SJCRH30 (cell line): Measurements from ENCODE around the gene TPST2. TPM values are rescaled to one million over a fixed set of nuclear protein-coding genes. Genes with fewer than 3 reads are reported as not detected.
"Not testable (repeated sequence)": the region's sequence is repeated elsewhere in the genome, so short reads cannot be mapped to it uniquely, and the experiment has no call there.

ENCODE experiments used
- DNase-seq, 2 experiments: peaks; one replicate each; pipeline ENCODE4 v3.0.0-alpha.2; 2015 to 2020
- H3K27ac ChIP-seq: fragments of 250-450 bp; sonication (Bioruptor Pico); 2 replicates; pipeline ENCODE4 v1.5.1; 2020; ENCODE audit warnings: mild to moderate bottlenecking, moderate library complexity
- H3K27me3 ChIP-seq: fragments of 250-450 bp; sonication (Bioruptor Pico); 2 replicates; pipeline ENCODE4 v1.5.1; 2020; ENCODE audit warnings: mild to moderate bottlenecking, moderate library complexity
- H3K36me3 ChIP-seq: fragments of 250-450 bp; sonication (Bioruptor Pico); 2 replicates; pipeline ENCODE4 v1.5.1; 2020; ENCODE audit warnings: mild to moderate bottlenecking, moderate library complexity
- H3K4me1 ChIP-seq: fragments of 250-450 bp; sonication (Bioruptor Pico); 2 replicates; pipeline ENCODE4 v1.5.1; 2020; ENCODE audit warnings: mild to moderate bottlenecking, moderate library complexity
- H3K4me3 ChIP-seq: fragments of 250-450 bp; sonication (Bioruptor Pico); 2 replicates; pipeline ENCODE4 v1.5.1; 2020; ENCODE audit warnings: mild to moderate bottlenecking, moderate library complexity
- H3K9me3 ChIP-seq: fragments of 250-450 bp; sonication (Bioruptor Pico); replicated peaks from 2 replicates; pipeline ENCODE4 v1.5.1; 2020; ENCODE audit warnings: mild to moderate bottlenecking, moderate library complexity
- total RNA-seq: library from RNA; depleted of rRNA; stranded (reverse); fragments of >200 nt; shearing (Covaris generic); gene quantifications from 2 replicates; pipeline ENCODE4 v1.2.3, GENCODE V29; 2014

Gene TPST2
- total RNA-seq, 1 experiment from 2014 or later = 15.0 TPM

DNA sequence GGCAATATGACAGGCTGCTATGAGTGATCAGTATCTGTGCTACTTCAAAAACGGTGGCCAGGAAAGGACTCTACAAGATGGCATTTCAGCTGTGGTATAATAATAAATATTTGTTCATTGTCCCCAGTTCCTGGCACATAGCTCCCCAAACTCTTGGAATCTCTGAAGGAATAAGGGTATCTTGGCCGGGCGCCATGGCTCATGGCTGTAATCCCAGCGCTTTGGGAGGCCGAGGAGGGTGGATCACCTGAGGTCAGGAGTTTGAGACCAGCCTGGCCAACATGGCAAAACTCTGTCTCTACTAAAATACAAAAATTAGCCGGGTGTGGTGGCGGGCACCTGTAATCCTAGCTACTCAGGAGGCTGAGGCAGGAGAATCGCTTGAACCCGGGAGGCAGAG lies 61.4 kb downstream of the TPST2 start:
- H3K27me3 ChIP-seq, H3K36me3 ChIP-seq, H3K27ac ChIP-seq, DNase-seq, H3K9me3 ChIP-seq, H3K4me3 ChIP-seq, H3K4me1 ChIP-seq: not testable (repeated sequence)

GRCh38 chr22:26527574-26528465 lies 62.1 kb downstream of the TPST2 start:
- Histone ChIP-seq H3K27me3 (no peaks in the 10 kb centered on the region), H3K9me3 (no peaks in the 10 kb centered on the region), H3K4me3 (no peak overlapping the region), H3K27ac (no peak overlapping the region), H3K36me3 (no peaks in the 10 kb centered on the region), H3K4me1 (peaks cover 5% of the 10 kb centered on the region; the same call in 1 of the 2 replicates)
- DNase-seq = peak; percentile 29 to 39

DNA sequence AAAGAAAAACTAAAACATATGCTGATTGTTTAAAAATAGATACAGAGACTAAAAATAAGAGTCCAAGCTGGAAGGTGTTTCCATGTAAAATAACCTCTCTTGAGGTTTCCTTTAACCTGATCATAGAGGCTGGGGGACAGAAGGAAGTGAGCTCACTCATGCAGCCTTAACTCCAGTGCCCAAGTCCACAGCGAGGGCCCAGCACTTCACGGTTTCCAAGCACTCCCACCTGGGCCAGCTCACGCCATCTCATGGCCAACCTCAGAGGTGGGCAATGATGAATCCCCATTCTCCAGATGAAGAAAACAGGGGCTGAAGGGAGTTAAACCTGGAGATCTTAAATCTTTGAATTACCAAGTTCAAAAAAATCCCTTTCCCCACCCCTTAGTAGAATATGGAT lies 62.8 kb downstream of the TPST2 start:
- no peak for DNase-seq
- H3K36me3 ChIP-seq = no peaks in the 10 kb centered on the region
- peaks cover 5% of the 10 kb centered on the region; the same call in 1 of the 2 replicates for H3K4me1 ChIP-seq
- no peak overlapping the region for H3K27ac ChIP-seq
- H3K27me3 ChIP-seq = no peaks in the 10 kb centered on the region
- no peak overlapping the region for H3K4me3 ChIP-seq
- H3K9me3 ChIP-seq = no peaks in the 10 kb centered on the region

- H3K9me3 ChIP-seq = no peaks in the 10 kb centered on the region
- H3K36me3 ChIP-seq = no peaks in the 10 kb centered on the region
- no peaks in the 10 kb centered on the region for H3K27me3 ChIP-seq
- H3K4me1 ChIP-seq = peaks cover 5% of the 10 kb centered on the region; the same call in 1 of the 2 replicates
- no peak for DNase-seq
- no peak overlapping the region for H3K4me3 ChIP-seq
- H3K27ac ChIP-seq = no peak overlapping the region
Observed at GRCh38 chr22:26525946-26526564, 63.9 kb downstream of the TPST2 start.

DNA sequence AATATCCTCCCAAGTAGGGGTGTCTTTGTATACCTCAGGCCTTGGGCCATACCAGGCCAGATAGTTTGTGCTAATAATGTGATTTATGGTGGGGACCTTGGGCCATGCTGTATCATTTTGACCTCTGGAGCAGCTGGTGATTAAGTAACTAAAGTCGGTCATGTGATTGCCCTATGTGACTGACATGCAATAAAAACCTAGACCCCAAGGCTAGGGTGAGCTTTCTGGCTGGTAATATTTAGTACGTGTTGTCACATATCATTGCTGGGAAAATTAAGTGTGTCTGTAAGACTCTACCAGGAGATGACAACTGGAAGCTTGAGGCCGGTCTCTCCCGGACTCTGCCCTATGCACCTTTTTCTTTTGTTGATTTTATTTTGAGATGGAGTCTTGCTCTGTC lies 65.1 kb downstream of the TPST2 start:
- Histone ChIP-seq H3K4me3 (no peak overlapping the region), H3K27me3 (no peaks in the 10 kb centered on the region), H3K27ac (no peak overlapping the region), H3K36me3 (no peaks in the 10 kb centered on the region), H3K4me1 (peaks cover 5% of the 10 kb centered on the region; the same call in 1 of the 2 replicates), H3K9me3 (no peaks in the 10 kb centered on the region)
- DNase-seq = no peak

GRCh38 chr22:26522592-26522991 lies 67.3 kb downstream of the TPST2 start:
- Histone ChIP-seq H3K27me3 (no peaks in the 10 kb centered on the region), H3K4me1 (peaks cover under 1% of the 10 kb centered on the region; the same call in 1 of the 2 replicates), H3K27ac (no peak overlapping the region), H3K4me3 (no peak overlapping the region), H3K36me3 (no peaks in the 10 kb centered on the region), H3K9me3 (no peaks in the 10 kb centered on the region)
- no peak for DNase-seq

DNA sequence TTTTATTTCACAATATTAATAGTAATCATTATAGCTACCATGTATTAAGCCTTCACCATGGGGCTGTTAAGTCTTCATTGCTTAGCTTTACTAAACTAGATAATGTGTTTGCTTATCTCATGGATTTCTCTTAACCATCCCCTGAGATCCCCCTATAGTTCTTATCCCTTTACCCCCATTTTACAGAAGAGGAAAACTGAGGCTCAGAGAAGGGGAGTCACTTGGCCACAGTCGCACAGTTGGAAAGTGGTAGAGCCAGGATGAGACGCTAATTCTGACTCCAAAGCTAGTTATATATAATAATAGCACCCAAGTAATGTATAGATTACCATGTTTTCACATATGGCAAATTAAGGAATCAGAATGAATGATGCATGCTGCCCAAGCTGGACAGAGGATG lies 67.9 kb downstream of the TPST2 start:
- DNase-seq = no peak
- H3K36me3 ChIP-seq = no peaks in the 10 kb centered on the region
- H3K9me3 ChIP-seq = no peaks in the 10 kb centered on the region
- H3K4me3 ChIP-seq = no peak overlapping the region
- no peaks in the 10 kb centered on the region for H3K4me1 ChIP-seq
- no peaks in the 10 kb centered on the region for H3K27me3 ChIP-seq
- H3K27ac ChIP-seq = no peak overlapping the region

- Histone ChIP-seq H3K4me1 (no peaks in the 10 kb centered on the region), H3K36me3 (no peaks in the 10 kb centered on the region), H3K4me3 (no peak overlapping the region), H3K9me3 (no peaks in the 10 kb centered on the region), H3K27ac (no peak overlapping the region), H3K27me3 (no peaks in the 10 kb centered on the region)
- no peak for DNase-seq
Observed at GRCh38 chr22:26517429-26517828, 72.5 kb downstream of the TPST2 start.

DNA sequence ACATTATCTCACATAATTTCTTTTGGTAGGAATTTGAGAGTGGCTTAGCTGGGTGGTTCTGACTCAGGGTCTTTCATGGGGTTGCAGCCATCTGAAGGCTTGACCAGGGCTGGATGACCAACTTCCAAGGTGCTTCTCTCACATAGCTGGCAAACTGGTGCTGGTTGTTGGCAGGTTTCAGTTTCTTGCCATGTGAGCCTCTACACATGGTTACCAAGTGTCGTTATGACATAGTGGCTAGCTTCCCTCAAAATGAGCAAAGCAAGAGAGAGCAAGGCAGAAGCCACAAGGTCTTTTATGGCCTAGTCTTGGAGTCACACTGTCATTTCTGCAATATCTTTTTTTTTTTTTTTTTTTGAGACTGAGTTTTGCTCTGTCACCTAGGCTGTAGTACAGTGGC lies 73.4 kb downstream of the TPST2 start:
- H3K4me3 ChIP-seq = no peak overlapping the region
- no peak for DNase-seq
- no peak overlapping the region for H3K27ac ChIP-seq
- no peaks in the 10 kb centered on the region for H3K27me3 ChIP-seq
- no peaks in the 10 kb centered on the region for H3K9me3 ChIP-seq
- H3K4me1 ChIP-seq = no peaks in the 10 kb centered on the region
- no peaks in the 10 kb centered on the region for H3K36me3 ChIP-seq

DNA sequence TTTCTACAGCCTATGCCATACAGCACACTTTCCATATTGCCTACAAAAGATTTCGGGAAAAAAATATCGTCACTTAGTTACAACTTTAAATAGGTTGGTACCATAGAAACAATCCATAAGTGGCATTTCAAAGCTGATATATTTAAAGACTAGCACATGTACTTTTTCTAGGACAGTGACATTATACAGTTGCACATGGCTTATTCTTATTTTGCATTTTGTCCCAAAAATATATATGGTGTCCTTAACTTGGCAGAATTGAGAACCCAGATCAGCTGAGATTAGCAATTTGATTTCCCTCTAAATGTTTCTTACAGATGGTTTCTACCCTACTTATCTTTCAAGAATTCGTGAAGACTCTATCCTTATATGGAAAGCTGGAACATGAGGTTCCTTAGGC lies 74.0 kb downstream of the TPST2 start:
- H3K36me3 ChIP-seq = no peaks in the 10 kb centered on the region
- no peak for DNase-seq
- no peaks in the 10 kb centered on the region for H3K9me3 ChIP-seq
- no peak overlapping the region for H3K27ac ChIP-seq
- H3K27me3 ChIP-seq = no peaks in the 10 kb centered on the region
- no peak overlapping the region for H3K4me3 ChIP-seq
- no peaks in the 10 kb centered on the region for H3K4me1 ChIP-seq

GRCh38 chr22:26514419-26515161 lies 75.3 kb downstream of the TPST2 start:
- Histone ChIP-seq H3K27me3 (no peaks in the 10 kb centered on the region), H3K9me3 (no peaks in the 10 kb centered on the region), H3K27ac (no peak overlapping the region), H3K4me3 (no peak overlapping the region), H3K4me1 (no peaks in the 10 kb centered on the region), H3K36me3 (no peaks in the 10 kb centered on the region)
- DNase-seq = no peak

- H3K4me3 ChIP-seq = no peak overlapping the region
- H3K4me1 ChIP-seq = no peaks in the 10 kb centered on the region
Observed at GRCh38 chr22:26513838-26514237, 76.1 kb downstream of the TPST2 start.

GRCh38 chr22:26512149-26512793 lies 77.7 kb downstream of the TPST2 start, which contains the start of gene TFIP11:
Gene TFIP11 (minus strand): TSS chr22:26512473. CDS start chr22:26510272, 2,201 bp downstream.
- H3K9me3 ChIP-seq = no peaks in the 10 kb centered on the region
- H3K36me3 ChIP-seq = peaks cover 12% of the 10 kb centered on the region
- H3K4me1 ChIP-seq = no peaks in the 10 kb centered on the region
- peak within 1 kb of the TSS; percentile 51 for H3K27ac ChIP-seq
- H3K4me3 ChIP-seq = peak within 1 kb of the TSS; percentile 81
- H3K27me3 ChIP-seq = no peaks in the 10 kb centered on the region
- DNase-seq = peak; percentile 90

More at GRCh38 chr22:26513838-26514237, 76.1 kb downstream of the TPST2 start:
- Histone ChIP-seq H3K27me3 (no peaks in the 10 kb centered on the region), H3K9me3 (no peaks in the 10 kb centered on the region), H3K36me3 (peaks cover 6% of the 10 kb centered on the region; the same call in 1 of the 2 replicates), H3K27ac (no peak overlapping the region)
- no peak for DNase-seq

DNA sequence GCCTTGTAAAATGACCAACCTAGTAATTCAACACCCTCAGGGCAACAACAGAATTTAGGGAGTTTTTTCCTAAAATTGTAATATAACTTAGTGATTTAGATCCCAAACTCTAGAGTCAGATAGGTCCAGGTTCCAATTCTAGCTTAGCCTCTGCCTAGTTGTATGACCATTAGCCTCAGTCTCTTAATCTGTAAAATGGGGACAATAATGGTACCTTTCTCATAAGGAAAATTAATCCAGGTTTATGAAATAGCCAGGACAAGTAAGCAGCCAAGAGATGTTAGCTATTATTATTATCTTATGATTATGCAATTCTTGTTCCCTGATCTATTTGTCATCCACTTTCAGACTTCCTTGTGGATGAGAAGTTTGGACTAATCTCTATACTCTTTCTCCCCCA lies 81.8 kb downstream of the TPST2 start:
- Histone ChIP-seq H3K4me1 (peaks cover 3% of the 10 kb centered on the region; the same call in 1 of the 2 replicates), H3K27ac (no peak overlapping the region), H3K27me3 (no peaks in the 10 kb centered on the region), H3K9me3 (no peaks in the 10 kb centered on the region), H3K36me3 (peaks cover 43% of the 10 kb centered on the region), H3K4me3 (no peak overlapping the region)
- DNase-seq = no peak
